MM.1S (cell line): Measurements from ENCODE around the gene TRAPPC3.

Experiments
- DNase-seq: peaks from one replicate; pipeline ENCODE4 v3.0.0-alpha.2; 2015
- H2AFZ ChIP-seq: fragments of 300-600 bp; sonication (generic); 2 replicates; pipeline ENCODE4 v1.6.0; 2016; ENCODE audit warnings: antibody characterized with exemption, low read length
- H3F3A ChIP-seq: fragments of 300-600 bp; sonication (generic); 2 replicates; pipeline ENCODE4 v1.6.1; 2016; ENCODE audit warnings: mild to moderate bottlenecking, antibody characterized with exemption, low read length, moderate library complexity, mixed read lengths; ENCODE audit not compliant: insufficient read depth
- H3K27ac ChIP-seq: fragments of 300-600 bp; sonication (generic); 2 replicates; pipeline ENCODE4 v1.5.1; 2016; ENCODE audit warnings: mild to moderate bottlenecking, low read length
- H3K27me3 ChIP-seq: fragments of 300-600 bp; sonication (generic); replicated peaks from 2 replicates; pipeline ENCODE4 v1.6.0; 2016; ENCODE audit warnings: low read length; ENCODE audit not compliant: insufficient read depth
- H3K36me3 ChIP-seq: fragments of 300-600 bp; sonication (generic); replicated peaks from 2 replicates; pipeline ENCODE4 v1.6.1; 2016; ENCODE audit warnings: mild to moderate bottlenecking, low read length, mixed read lengths; ENCODE audit not compliant: insufficient read depth
- H3K4me1 ChIP-seq: fragments of 300-600 bp; sonication (generic); 2 replicates; pipeline ENCODE4 v1.6.1; 2016; ENCODE audit warnings: low read length, mixed read lengths
- H3K4me2 ChIP-seq: fragments of 300-600 bp; sonication (generic); 2 replicates; pipeline ENCODE4 v1.6.0; 2016; ENCODE audit warnings: low read depth, low read length
- H3K4me3 ChIP-seq: fragments of 300-600 bp; sonication (generic); 2 replicates; pipeline ENCODE4 v1.5.1; 2016; ENCODE audit warnings: low read length, mixed read lengths
- H3K79me2 ChIP-seq: fragments of 300-600 bp; sonication (generic); 2 replicates; pipeline ENCODE4 v1.6.1; 2016; ENCODE audit warnings: mixed run types, low read length, mixed read lengths
- H3K9ac ChIP-seq: fragments of 300-600 bp; sonication (generic); 2 replicates; pipeline ENCODE4 v1.6.1; 2016; ENCODE audit warnings: low read length, mixed read lengths
- H3K9me2 ChIP-seq: fragments of 300-600 bp; sonication (generic); replicated peaks from 2 replicates; pipeline ENCODE4 v1.6.1; 2016; ENCODE audit warnings: mild to moderate bottlenecking, low read length, mixed read lengths; ENCODE audit not compliant: insufficient read depth
- H3K9me3 ChIP-seq: fragments of 300-600 bp; sonication (generic); replicated peaks from 2 replicates; pipeline ENCODE4 v1.6.1; 2016; ENCODE audit warnings: mild to moderate bottlenecking, low read length, mixed read lengths; ENCODE audit not compliant: insufficient read depth
- H4K20me1 ChIP-seq: fragments of 300-600 bp; sonication (generic); 2 replicates; pipeline ENCODE4 v1.6.1; 2016; ENCODE audit warnings: mild to moderate bottlenecking, low read length, moderate library complexity, mixed read lengths; ENCODE audit not compliant: insufficient read depth
- CTCF ChIP-seq: fragments of 300-600 bp; sonication (generic); IDR thresholded peaks from 2 replicates; pipeline ENCODE4 v1.5.1; 2016; ENCODE audit warnings: antibody characterized with exemption, low read length, mixed read lengths
- EZH2 ChIP-seq: fragments of 300-600 bp; sonication (generic); optimal IDR thresholded peaks from 2 replicates; pipeline ENCODE3; 2017; ENCODE audit warnings: low read depth, mild to moderate bottlenecking, antibody characterized with exemption, low read length, mixed read lengths
- EZH2phosphoT487 ChIP-seq: fragments of 300-600 bp; sonication (generic); IDR thresholded peaks from 2 replicates; pipeline ENCODE4 v1.6.1; 2018; ENCODE audit warnings: antibody characterized with exemption, low read length

TRAPPC3 gene

GRCh38 chr1:36125129-36125991, 23.9 kb downstream of the TRAPPC3 start, which contains the start of gene COL8A2:
Gene COL8A2, minus strand, starts transcription at chr1:36125222. Its CDS starts 24,980 bp downstream, at chr1:36100242.
- TF ChIP-seq CTCF (no peak), EZH2phosphoT487 (no peak), EZH2 (no peak)
- H4K20me1 ChIP-seq: no peaks in the 10 kb centered on the region
- no peaks in the 10 kb centered on the region for H3F3A ChIP-seq
- no peak for DNase-seq
- no peak within 1 kb of the TSS for H3K9ac ChIP-seq
- H3K27me3 ChIP-seq: peaks cover 31% of the 10 kb centered on the region
- no peaks in the 10 kb centered on the region for H3K36me3 ChIP-seq
- H3K9me3 ChIP-seq: no peaks in the 10 kb centered on the region
- H3K4me1 ChIP-seq: no peaks in the 10 kb centered on the region
- H3K27ac ChIP-seq: no peak within 1 kb of the TSS
- no peaks in the 10 kb centered on the region for H3K9me2 ChIP-seq
- no peak within 1 kb of the TSS for H2AFZ ChIP-seq
- no peaks in the 10 kb centered on the region for H3K79me2 ChIP-seq
- no peak within 1 kb of the TSS for H3K4me3 ChIP-seq
- H3K4me2 ChIP-seq: peak within 1 kb of the TSS; percentile 12; the same call in 1 of the 2 replicates

GRCh38 chr1:36124404-36125128, 24.7 kb downstream of the TRAPPC3 start:
- no peak overlapping the region for H3K4me3 ChIP-seq
- H3K4me2 ChIP-seq: no peak overlapping the region
- no peak overlapping the region for H3K27ac ChIP-seq

DNA sequence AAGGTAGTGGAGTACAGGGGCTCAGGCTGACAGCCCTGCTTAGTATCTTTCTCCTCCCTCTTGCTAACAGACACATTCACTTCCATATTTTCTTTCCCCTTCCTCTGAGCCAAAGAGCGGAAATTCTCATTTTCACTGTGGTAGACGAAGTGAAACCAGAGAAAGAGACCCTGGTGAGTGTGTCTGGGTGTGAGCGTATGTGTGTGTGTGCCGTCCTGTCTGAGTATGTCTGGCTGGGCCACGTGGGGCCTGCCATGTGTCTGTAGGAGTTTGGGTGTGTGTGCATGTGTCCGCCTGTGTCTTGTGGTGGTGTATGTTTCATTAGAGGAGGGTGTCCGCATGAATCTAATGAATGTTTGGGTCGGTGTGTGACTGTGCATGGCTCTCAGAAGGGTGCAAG, 25.9 kb downstream of the TRAPPC3 start:
- no peak overlapping the region for H3K27ac ChIP-seq
- no peaks in the 10 kb centered on the region for H3K9me3 ChIP-seq
- H3K4me1 ChIP-seq: no peaks in the 10 kb centered on the region
- no peaks in the 10 kb centered on the region for H3K79me2 ChIP-seq
- no peaks in the 10 kb centered on the region for H3K9me2 ChIP-seq
- no peaks in the 10 kb centered on the region for H3K36me3 ChIP-seq
- peaks cover 31% of the 10 kb centered on the region for H3K27me3 ChIP-seq
- no peaks in the 10 kb centered on the region for H3F3A ChIP-seq
- H3K9ac ChIP-seq: no peak overlapping the region
- no peak overlapping the region for H3K4me2 ChIP-seq
- no peak overlapping the region for H3K4me3 ChIP-seq
- H2AFZ ChIP-seq: no peak overlapping the region
- DNase-seq: no peak
- TF ChIP-seq EZH2: no peak
- no peak for TF ChIP-seq CTCF
- TF ChIP-seq EZH2phosphoT487: no peak
- H4K20me1 ChIP-seq: no peaks in the 10 kb centered on the region

More at GRCh38 chr1:36124404-36125128, 24.7 kb downstream of the TRAPPC3 start:
- no peaks in the 10 kb centered on the region for H3K4me1 ChIP-seq
- no peaks in the 10 kb centered on the region for H3K9me3 ChIP-seq
- TF ChIP-seq EZH2 (no peak), CTCF (no peak), EZH2phosphoT487 (no peak)
- H3K79me2 ChIP-seq: no peaks in the 10 kb centered on the region
- no peak overlapping the region for H2AFZ ChIP-seq
- no peaks in the 10 kb centered on the region for H4K20me1 ChIP-seq
- H3K27me3 ChIP-seq: peaks cover 31% of the 10 kb centered on the region
- no peak for DNase-seq
- H3K9me2 ChIP-seq: no peaks in the 10 kb centered on the region
- H3K36me3 ChIP-seq: no peaks in the 10 kb centered on the region
- H3K9ac ChIP-seq: no peak overlapping the region
- no peaks in the 10 kb centered on the region for H3F3A ChIP-seq
